ENCODE results near the gene TXNDC17.

Gene TXNDC17

GRCh38 chr17:6670571-6670970 lies 29.7 kb downstream of the TXNDC17 start:
- peaks cover 0 to 23% (median 0%) of the 10 kb centered on the region in 11 experiments; a peak in 7 of 22 replicates for H4K20me1 ChIP-seq
- H3K4me1 ChIP-seq: peaks cover 9 to 28% (median 22%) of the 10 kb centered on the region in 10 experiments; a peak in 18 of 20 replicates
- no peak overlapping the region for H3K4me2 ChIP-seq
- H3K9me3 ChIP-seq (replicated peaks in 1 of 11): no peaks in the 10 kb centered on the region
- H3K9ac ChIP-seq: no peak overlapping the region
- no peak overlapping the region for H3K4me3 ChIP-seq
- peaks cover 8 to 41% (median 15%) of the 10 kb centered on the region in 11 experiments; a peak in 20 of 22 replicates for H3K27me3 ChIP-seq
- TF ChIP-seq Cebpa-rat (IDR thresholded peaks at IDR 0.05): no peak
- no peak overlapping the region for H3K27ac ChIP-seq
- no peaks in the 10 kb centered on the region for H3K36me3 ChIP-seq

GRCh38 chr17:6670999-6671398 lies 30.1 kb downstream of the TXNDC17 start:
- Histone ChIP-seq H3K36me3 (no peaks in the 10 kb centered on the region), H3K4me1 (peaks cover 9 to 32% (median 23%) of the 10 kb centered on the region in 10 experiments; a peak in 18 of 20 replicates), H3K9ac (no peak overlapping the region), H4K20me1 (peaks cover 0 to 24% (median 0%) of the 10 kb centered on the region in 11 experiments; a peak in 7 of 22 replicates), H3K27me3 (peaks cover 12 to 45% (median 19%) of the 10 kb centered on the region in 11 experiments; a peak in 21 of 22 replicates), H3K27ac (no peak overlapping the region), H3K9me3 (replicated peaks in 1 of 11) (no peaks in the 10 kb centered on the region), H3K4me2 (no peak overlapping the region), H3K4me3 (no peak overlapping the region)
- TF ChIP-seq Cebpa-rat (IDR thresholded peaks at IDR 0.05): no peak

- Histone ChIP-seq H3K4me2 (no peak overlapping the region), H3K36me3 (no peaks in the 10 kb centered on the region), H3K4me1 (peaks cover 9 to 29% (median 19%) of the 10 kb centered on the region in 10 experiments; a peak in 18 of 20 replicates), H3K4me3 (no peak overlapping the region), H3K27me3 (peaks cover 16 to 49% (median 24%) of the 10 kb centered on the region in 11 experiments), H3K27ac (no peak overlapping the region), H3K9me3 (replicated peaks in 1 of 11) (no peaks in the 10 kb centered on the region), H4K20me1 (peaks cover 0 to 25% (median 3%) of the 10 kb centered on the region in 11 experiments; a peak in 10 of 22 replicates), H3K9ac (no peak overlapping the region)
- no peak for TF ChIP-seq Cebpa-rat (IDR thresholded peaks at IDR 0.05)
These were observed 30.6 kb downstream of the TXNDC17 start for GRCh38 chr17:6671431-6671830.

- H4K20me1 ChIP-seq: peaks cover 0 to 45% (median 24%) of the 10 kb centered on the region in 11 experiments; a peak in 17 of 22 replicates
- H3K4me1 ChIP-seq: peaks cover 12 to 33% (median 23%) of the 10 kb centered on the region in 10 experiments
- no peak overlapping the region for H3K4me3 ChIP-seq
- no peak overlapping the region for H3K4me2 ChIP-seq
- no peaks in the 10 kb centered on the region for H3K9me3 ChIP-seq (replicated peaks in 1 of 11)
- H3K27me3 ChIP-seq: peaks cover 44 to 58% (median 51%) of the 10 kb centered on the region in 11 experiments
- TF ChIP-seq Cebpa-rat (IDR thresholded peaks at IDR 0.05): no peak
- H3K36me3 ChIP-seq: no peaks in the 10 kb centered on the region
- no peak overlapping the region for H3K9ac ChIP-seq
- H3K27ac ChIP-seq: no peak overlapping the region
These were observed 33.7 kb downstream of the TXNDC17 start for GRCh38 chr17:6674586-6674985.

GRCh38 chr17:6675201-6675825 lies 34.5 kb downstream of the TXNDC17 start:
- TF ChIP-seq Cebpa-rat (IDR thresholded peaks at IDR 0.05): no peak
- peaks cover 12 to 41% (median 30%) of the 10 kb centered on the region in 10 experiments for H3K4me1 ChIP-seq

GRCh38 chr17:6676802-6677157 lies 35.9 kb downstream of the TXNDC17 start:
- H3K27ac ChIP-seq: no peak overlapping the region

More at GRCh38 chr17:6675201-6675825, 34.5 kb downstream of the TXNDC17 start:
- Histone ChIP-seq H3K27ac (no peak overlapping the region), H3K36me3 (no peaks in the 10 kb centered on the region), H4K20me1 (peaks cover 0 to 45% (median 24%) of the 10 kb centered on the region in 11 experiments; a peak in 17 of 22 replicates), H3K4me3 (no peak overlapping the region), H3K9me3 (replicated peaks in 1 of 11) (no peaks in the 10 kb centered on the region), H3K4me2 (peak overlapping the region in 6 of 11 experiments; percentile 1 to 25 (median 16); a peak in 4 of 22 replicates), H3K9ac (no peak overlapping the region), H3K27me3 (peaks cover 49 to 65% (median 58%) of the 10 kb centered on the region in 11 experiments)

GRCh38 chr17:6677158-6677831 lies 36.4 kb downstream of the TXNDC17 start:
- Histone ChIP-seq H3K27me3 (peaks cover 49 to 85% (median 62%) of the 10 kb centered on the region in 11 experiments), H4K20me1 (peaks cover 0 to 45% (median 24%) of the 10 kb centered on the region in 11 experiments; a peak in 17 of 22 replicates), H3K36me3 (no peaks in the 10 kb centered on the region), H3K9me3 (replicated peaks in 1 of 11) (0 out of 22 replicates have a peak, but pooled peaks cover 0 to under 1% (median 0%) of the 10 kb centered on the region in 11 experiments), H3K9ac (peak overlapping the region in 2 of 11 experiments; percentile 23 to 29; a peak in 2 of 22 replicates), H3K27ac (no peak overlapping the region), H3K4me3 (no peak overlapping the region), H3K4me2 (peak overlapping the region; percentile 52 to 82 (median 69)), H3K4me1 (peaks cover 12 to 56% (median 35%) of the 10 kb centered on the region in 10 experiments)
- no peak for TF ChIP-seq Cebpa-rat (IDR thresholded peaks at IDR 0.05)

More at GRCh38 chr17:6676802-6677157, 35.9 kb downstream of the TXNDC17 start:
- TF ChIP-seq Cebpa-rat (IDR thresholded peaks at IDR 0.05): no peak
- Histone ChIP-seq H3K9ac (no peak overlapping the region), H3K4me2 (peak overlapping the region; percentile 52 to 82 (median 69)), H4K20me1 (peaks cover 0 to 45% (median 24%) of the 10 kb centered on the region in 11 experiments; a peak in 17 of 22 replicates), H3K4me3 (no peak overlapping the region), H3K36me3 (no peaks in the 10 kb centered on the region), H3K27me3 (peaks cover 49 to 80% (median 62%) of the 10 kb centered on the region in 11 experiments), H3K9me3 (replicated peaks in 1 of 11) (no peaks in the 10 kb centered on the region), H3K4me1 (peaks cover 12 to 55% (median 35%) of the 10 kb centered on the region in 10 experiments)

GRCh38 chr17:6677946-6678345 lies 37.1 kb downstream of the TXNDC17 start:
- Histone ChIP-seq H4K20me1 (peaks cover 0 to 45% (median 24%) of the 10 kb centered on the region in 11 experiments; a peak in 17 of 22 replicates), H3K4me2 (peak overlapping the region; percentile 52 to 82 (median 69))
- no peak for TF ChIP-seq Cebpa-rat (IDR thresholded peaks at IDR 0.05)

More at GRCh38 chr17:6677946-6678345, 37.1 kb downstream of the TXNDC17 start:
- H3K36me3 ChIP-seq: no peaks in the 10 kb centered on the region
- H3K4me3 ChIP-seq: no peak overlapping the region
- peaks cover 12 to 56% (median 35%) of the 10 kb centered on the region in 10 experiments for H3K4me1 ChIP-seq
- H3K9me3 ChIP-seq (replicated peaks in 1 of 11): 0 out of 22 replicates have a peak, but pooled peaks cover 0 to 7% (median 0%) of the 10 kb centered on the region in 11 experiments
- no peak overlapping the region for H3K9ac ChIP-seq
- H3K27me3 ChIP-seq: peaks cover 49 to 88% (median 62%) of the 10 kb centered on the region in 11 experiments
- H3K27ac ChIP-seq: no peak overlapping the region
